HL-60 (cell line): ENCODE measurements around the gene TSPAN17.

Experiments
- DNase-seq, 2 experiments: peaks; one replicate each; pipeline ENCODE4 v3.0.0-alpha.2; 2010 to 2020; ENCODE audit warnings: low read depth in 1 of 2, low spot score in 1 of 2
- H3K27ac ChIP-seq: fragments of 250-450 bp; sonication (Bioruptor Pico); replicated peaks from 2 replicates; pipeline ENCODE4 v1.5.1; 2020; ENCODE audit warnings: mild to moderate bottlenecking, moderate library complexity
- H3K27me3 ChIP-seq: fragments of 250-450 bp; sonication (Bioruptor Pico); 2 replicates; pipeline ENCODE4 v1.5.1; 2021; ENCODE audit warnings: mild to moderate bottlenecking, moderate library complexity; ENCODE audit not compliant: insufficient read depth, poor library complexity, severe bottlenecking
- H3K4me3 ChIP-seq: replicated peaks from 2 replicates; pipeline ENCODE4 v1.5.1; 2011; ENCODE audit warnings: mild to moderate bottlenecking, control low read depth, low read length; ENCODE audit not compliant: insufficient read depth
- CTCF ChIP-seq: IDR thresholded peaks from one replicate; pipeline ENCODE4 v1.5.1; 2011; ENCODE audit warnings: low read length, control low read depth, inconsistent platforms; ENCODE audit not compliant: insufficient read depth
- GABPA ChIP-seq: IDR thresholded peaks from 2 replicates; pipeline ENCODE4 v1.6.1; 2012; ENCODE audit warnings: low read depth
- POLR2AphosphoS5 ChIP-seq: IDR thresholded peaks from 2 replicates; pipeline ENCODE4 v1.6.1; 2012; ENCODE audit warnings: low read depth
- REST ChIP-seq: IDR thresholded peaks from 2 replicates; pipeline ENCODE4 v1.6.1; 2012; ENCODE audit warnings: low read depth; ENCODE audit not compliant: insufficient replicate concordance
- SPI1 ChIP-seq: IDR thresholded peaks from 2 replicates; pipeline ENCODE4 v1.6.1; 2012; ENCODE audit warnings: low read depth, mild to moderate bottlenecking, borderline replicate concordance

Gene TSPAN17

GRCh38 chr5:176658817-176659511 lies 11.7 kb downstream of the TSPAN17 start:
- H3K4me3 ChIP-seq: peak overlapping the region; percentile 4
- H3K27me3 ChIP-seq: no peaks in the 10 kb centered on the region
- no peak overlapping the region for H3K27ac ChIP-seq
- DNase-seq: no peak
- TF ChIP-seq CTCF (no peak), SPI1 (no peak), REST (no peak), POLR2AphosphoS5 (no peak), GABPA (no peak)

GRCh38 chr5:176659512-176659839 lies 12.2 kb downstream of the TSPAN17 start:
- H3K4me3 ChIP-seq: no peak overlapping the region
- no peak for DNase-seq
- no peak for TF ChIP-seq POLR2AphosphoS5
- TF ChIP-seq CTCF: no peak
- no peak for TF ChIP-seq REST
- TF ChIP-seq SPI1: no peak
- TF ChIP-seq GABPA: no peak
- H3K27ac ChIP-seq: no peak overlapping the region
- no peaks in the 10 kb centered on the region for H3K27me3 ChIP-seq

GRCh38 chr5:176659860-176660461 lies 12.7 kb downstream of the TSPAN17 start:
- TF ChIP-seq CTCF (no peak), POLR2AphosphoS5 (no peak), GABPA (no peak), REST (no peak), SPI1 (no peak)
- no peak overlapping the region for H3K4me3 ChIP-seq
- no peak for DNase-seq
- peaks cover 1% of the 10 kb centered on the region for H3K27me3 ChIP-seq
- no peak overlapping the region for H3K27ac ChIP-seq
